SK-N-SH treated with all-trans-retinoic acid at 6 μM for 48 hours (cell line): ENCODE data around the gene ATP11A.

Source experiments
- ARNTL ChIP-seq: fragments of 450-650 bp; formaldehyde crosslinking; IDR thresholded peaks from 2 replicates; pipeline ENCODE4 v1.5.0; 2020; ENCODE audit warnings: low read depth, mild to moderate bottlenecking, moderate library complexity, borderline replicate concordance
- BACH2 ChIP-seq: fragments of 250-450 bp; sonication (Bioruptor Pico); IDR thresholded peaks from 2 replicates; pipeline ENCODE4 v1.9.0; 2021; ENCODE audit warnings: mild to moderate bottlenecking, borderline replicate concordance
- CREB5 ChIP-seq: fragments of 250-450 bp; sonication (Bioruptor Pico); IDR thresholded peaks from 2 replicates; pipeline ENCODE4 v1.5.1; 2020; ENCODE audit warnings: low read depth, mild to moderate bottlenecking, moderate library complexity
- CSDC2 ChIP-seq: fragments of 250-450 bp; sonication (Bioruptor Pico); IDR thresholded peaks from 2 replicates; pipeline ENCODE4 v1.5.0; 2020; ENCODE audit warnings: mild to moderate bottlenecking, moderate library complexity
- CSRNP3 ChIP-seq: fragments of 250-450 bp; sonication (Bioruptor Pico); IDR thresholded peaks from 2 replicates; pipeline ENCODE4 v1.5.1; 2021; ENCODE audit warnings: mild to moderate bottlenecking, moderate library complexity
- OSR1 ChIP-seq: fragments of 250-450 bp; sonication (Bioruptor Pico); IDR thresholded peaks from 2 replicates; pipeline ENCODE4 v1.8.0; 2022; ENCODE audit warnings: moderate library complexity, mild to moderate bottlenecking, inconsistent platforms
- PATZ1 ChIP-seq: fragments of 250-450 bp; sonication (Bioruptor Pico); IDR thresholded peaks from 2 replicates; pipeline ENCODE4 v1.8.0; 2020; ENCODE audit warnings: mild to moderate bottlenecking, moderate library complexity, borderline replicate concordance
- PPARA ChIP-seq: fragments of 250-450 bp; sonication (Bioruptor Pico); IDR thresholded peaks from 2 replicates; pipeline ENCODE4 v1.5.0; 2020; ENCODE audit warnings: mild to moderate bottlenecking, borderline replicate concordance
- RARB ChIP-seq: fragments of 250-450 bp; sonication (Bioruptor Pico); IDR thresholded peaks from 2 replicates; pipeline ENCODE4 v1.8.0; 2021; ENCODE audit warnings: mild to moderate bottlenecking, moderate library complexity
- TOX ChIP-seq: fragments of 250-450 bp; sonication (Bioruptor Pico); IDR thresholded peaks from 2 replicates; pipeline ENCODE4 v1.8.0; 2021; ENCODE audit warnings: mild to moderate bottlenecking, moderate library complexity, borderline replicate concordance
- ZFP3 ChIP-seq: fragments of 250-450 bp; sonication (Bioruptor Pico); IDR thresholded peaks from 2 replicates; pipeline ENCODE4 v1.5.0; 2020; ENCODE audit warnings: mild to moderate bottlenecking, moderate library complexity
- ZFP30 ChIP-seq: fragments of 450-650 bp; formaldehyde crosslinking; IDR thresholded peaks from 2 replicates; pipeline ENCODE4 v1.5.0; 2022; ENCODE audit warnings: mild to moderate bottlenecking, moderate library complexity
- ZNF70 ChIP-seq: fragments of 450-650 bp; formaldehyde crosslinking; IDR thresholded peaks from 2 replicates; pipeline ENCODE4 v1.5.0; 2020; ENCODE audit warnings: mild to moderate bottlenecking, moderate library complexity
- ZNF8 ChIP-seq: fragments of 450-650 bp; formaldehyde crosslinking; IDR thresholded peaks from 2 replicates; pipeline ENCODE4 v1.5.0; 2020; ENCODE audit warnings: mild to moderate bottlenecking, moderate library complexity

- no peak for TF ChIP-seq ZFP3
- TF ChIP-seq CSDC2 (CRISPR knock-in tag) = no peak
- TF ChIP-seq ZNF8 (CRISPR knock-in tag) = no peak
- TF ChIP-seq RARB (CRISPR knock-in tag) = no peak
- TF ChIP-seq TOX = no peak
- no peak for TF ChIP-seq ZNF70 (CRISPR knock-in tag)
- TF ChIP-seq ARNTL = no peak
- no peak for TF ChIP-seq ZFP30
- TF ChIP-seq CREB5 = no peak
- TF ChIP-seq PATZ1 = no peak
- no peak for TF ChIP-seq OSR1 (CRISPR knock-in tag)
- no peak for TF ChIP-seq BACH2 (CRISPR knock-in tag)
- TF ChIP-seq CSRNP3 (CRISPR knock-in tag) = no peak
- TF ChIP-seq PPARA (CRISPR knock-in tag) = no peak
These were observed 30.4 kb downstream of the ATP11A start for GRCh38 chr13:112720251-112720650.
